OCI-LY1 (cell line): ENCODE measurements around the gene SH3BP4.

Experiments used
- H2AFZ ChIP-seq: fragments of 200-600 bp; sonication (generic), shearing (Covaris generic); 2 replicates; pipeline ENCODE4 v1.6.0; 2014; ENCODE audit warnings: antibody characterized with exemption, mild to moderate bottlenecking, low read length
- H3F3A ChIP-seq: fragments of 200-600 bp; sonication (generic), shearing (Covaris generic); 2 replicates; pipeline ENCODE4 v1.6.0; 2014; ENCODE audit warnings: mild to moderate bottlenecking, antibody characterized with exemption, low read length, moderate library complexity; ENCODE audit not compliant: insufficient read depth
- H3K27ac ChIP-seq: fragments of 200-600 bp; sonication (generic); 2 replicates; pipeline ENCODE4 v1.5.1; 2014; ENCODE audit warnings: low read length, mixed run types, mild to moderate bottlenecking, low read depth; ENCODE audit not compliant: poor library complexity, severe bottlenecking
- H3K27me3 ChIP-seq: fragments of 200-600 bp; sonication (generic); 2 replicates; pipeline ENCODE4 v1.6.0; 2014; ENCODE audit warnings: antibody characterized with exemption, mild to moderate bottlenecking, low read length, moderate library complexity; ENCODE audit not compliant: insufficient read depth
- H3K36me3 ChIP-seq: fragments of 200-600 bp; sonication (generic); 2 replicates; pipeline ENCODE4 v1.6.1; 2014; ENCODE audit warnings: mild to moderate bottlenecking, antibody characterized with exemption, low read length, moderate library complexity, mixed read lengths; ENCODE audit not compliant: insufficient read depth
- H3K4me1 ChIP-seq: fragments of 200-600 bp; sonication (generic); 2 replicates; pipeline ENCODE4 v1.5.1; 2014; ENCODE audit warnings: mild to moderate bottlenecking, low read length, moderate library complexity; ENCODE audit not compliant: insufficient read depth, severe bottlenecking
- H3K4me2 ChIP-seq: fragments of 200-600 bp; sonication (generic), shearing (Covaris generic); 2 replicates; pipeline ENCODE4 v1.6.1; 2014; ENCODE audit warnings: low read length
- H3K4me3 ChIP-seq: fragments of 200-600 bp; sonication (generic); 2 replicates; pipeline ENCODE4 v1.5.1; 2014; ENCODE audit warnings: low read length, low read depth, mild to moderate bottlenecking, mixed read lengths; ENCODE audit not compliant: poor library complexity, severe bottlenecking
- H3K79me2 ChIP-seq: fragments of 200-600 bp; shearing (Covaris generic); 2 replicates; pipeline ENCODE4 v1.6.1; 2016; ENCODE audit warnings: mixed run types, low read length, mixed read lengths; ENCODE audit not compliant: insufficient read depth
- H3K9ac ChIP-seq: fragments of 200-600 bp; sonication (generic), shearing (Covaris generic); 2 replicates; pipeline ENCODE4 v1.6.1; 2014; ENCODE audit warnings: mild to moderate bottlenecking, low read length, mixed read lengths
- H3K9me2 ChIP-seq: fragments of 200-600 bp; sonication (generic), shearing (Covaris generic); 2 replicates; pipeline ENCODE4 v1.6.1; 2014; ENCODE audit warnings: low read depth, mild to moderate bottlenecking, low read length, mixed read lengths
- H3K9me3 ChIP-seq: fragments of 200-600 bp; shearing (Covaris generic); 2 replicates; pipeline ENCODE4 v1.6.1; 2014; ENCODE audit warnings: low read length, mixed read lengths
- H4K20me1 ChIP-seq: fragments of 200-600 bp; sonication (generic), shearing (Covaris generic); 2 replicates; pipeline ENCODE4 v1.6.0; 2016; ENCODE audit warnings: mild to moderate bottlenecking, low read length; ENCODE audit not compliant: insufficient read depth
- CTCF ChIP-seq: fragments of 200-600 bp; sonication (generic), shearing (Covaris generic); IDR thresholded peaks from 2 replicates; pipeline ENCODE4 v1.5.1; 2017; ENCODE audit warnings: mild to moderate bottlenecking, antibody characterized with exemption, low read length, moderate library complexity, mixed read lengths
- EZH2 ChIP-seq: fragments of 200-600 bp; sonication (generic), shearing (Covaris generic); IDR thresholded peaks from 2 replicates; pipeline ENCODE4 v1.8.0; 2017; ENCODE audit warnings: borderline replicate concordance, mixed run types, mild to moderate bottlenecking, antibody characterized with exemption, low read length, moderate library complexity, mixed read lengths

Gene SH3BP4

GRCh38 chr2:235091983-235092382 is 140.2 kb downstream of the SH3BP4 start:
- H3K4me2 ChIP-seq, result no peak overlapping the region
- TF ChIP-seq CTCF, result no peak
- no peak for TF ChIP-seq EZH2
- H3K27me3 ChIP-seq, result no peaks in the 10 kb centered on the region
- no peaks in the 10 kb centered on the region for H3K79me2 ChIP-seq
- H3F3A ChIP-seq, result no peaks in the 10 kb centered on the region
- H3K9me2 ChIP-seq, result no peaks in the 10 kb centered on the region
- H3K9me3 ChIP-seq, result no peaks in the 10 kb centered on the region
- no peak overlapping the region for H3K9ac ChIP-seq
- H3K36me3 ChIP-seq, result no peaks in the 10 kb centered on the region
- H3K4me3 ChIP-seq, result no peak overlapping the region
- no peaks in the 10 kb centered on the region for H4K20me1 ChIP-seq
- no peak overlapping the region for H3K27ac ChIP-seq
- no peaks in the 10 kb centered on the region for H3K4me1 ChIP-seq
- H2AFZ ChIP-seq, result no peak overlapping the region

GRCh38 chr2:235092433-235093223 is 140.8 kb downstream of the SH3BP4 start:
- Histone ChIP-seq H3K4me2 (no peak overlapping the region), H3K27me3 (no peaks in the 10 kb centered on the region), H3F3A (no peaks in the 10 kb centered on the region), H3K9ac (no peak overlapping the region), H3K36me3 (no peaks in the 10 kb centered on the region), H3K27ac (no peak overlapping the region), H3K4me3 (no peak overlapping the region), H3K9me2 (no peaks in the 10 kb centered on the region), H3K9me3 (no peaks in the 10 kb centered on the region), H3K4me1 (no peaks in the 10 kb centered on the region), H2AFZ (no peak overlapping the region), H3K79me2 (no peaks in the 10 kb centered on the region), H4K20me1 (no peaks in the 10 kb centered on the region)
- TF ChIP-seq CTCF, result no peak
- no peak for TF ChIP-seq EZH2

DNA sequence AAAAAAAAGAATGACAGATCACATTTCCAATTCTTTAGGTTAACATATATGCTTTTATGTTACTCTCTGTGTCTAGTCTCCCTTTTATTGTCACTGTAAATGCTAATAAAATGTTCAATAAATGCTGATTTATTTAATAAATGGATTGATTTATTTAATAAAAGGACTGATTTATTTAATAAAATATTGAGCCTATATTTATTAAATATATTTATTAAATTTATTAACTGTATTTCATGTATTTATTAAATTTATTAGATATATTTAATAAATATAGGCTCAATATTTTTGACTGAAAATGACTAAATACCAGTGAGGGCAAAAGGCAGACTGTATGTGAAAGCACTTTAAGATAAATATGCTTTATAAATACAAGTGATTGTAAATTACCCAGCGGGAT is 142.6 kb downstream of the SH3BP4 start:
- no peaks in the 10 kb centered on the region for H3K9me2 ChIP-seq
- H3F3A ChIP-seq, result no peaks in the 10 kb centered on the region
- no peak overlapping the region for H3K4me3 ChIP-seq
- H4K20me1 ChIP-seq, result no peaks in the 10 kb centered on the region
- H3K36me3 ChIP-seq, result no peaks in the 10 kb centered on the region
- no peak overlapping the region for H3K4me2 ChIP-seq
- TF ChIP-seq CTCF (no peak), EZH2 (no peak)
- no peaks in the 10 kb centered on the region for H3K27me3 ChIP-seq
- H3K27ac ChIP-seq, result no peak overlapping the region
- H3K9me3 ChIP-seq, result no peaks in the 10 kb centered on the region
- no peak overlapping the region for H3K9ac ChIP-seq
- H3K4me1 ChIP-seq, result no peaks in the 10 kb centered on the region
- no peaks in the 10 kb centered on the region for H3K79me2 ChIP-seq
- no peak overlapping the region for H2AFZ ChIP-seq
